Esophagus squamous epithelium (tissue), 5 donors: ENCODE measurements around the gene NARS2. TPM values are rescaled to one million over a fixed set of nuclear protein-coding genes. Genes with fewer than 3 reads are reported as not detected.

ENCODE experiments used
- DNase-seq: peaks from one replicate; lab custom pipeline; 2025; lab: John Stamatoyannopoulos, UW
- H3K27ac ChIP-seq, 4 donors: fragments of 200-600 bp; sonication (generic); one replicate each; pipeline ENCODE4 v1.5.1; 2016 to 2019; ENCODE audit warnings: mild to moderate bottlenecking in 1 of 4
- H3K27me3 ChIP-seq, 4 donors: fragments of 200-600 bp; sonication (generic); 1 replicate in 3 of 4; 2 replicates in 1 of 4; pipeline versions ENCODE4 v1.5.1 to v1.6.0; 2017 to 2021; ENCODE audit warnings: antibody characterized with exemption in 1 of 4
- H3K36me3 ChIP-seq, 3 donors: fragments of 200-600 bp; sonication (generic); one replicate each; pipeline ENCODE4 v1.5.1; 2016 to 2019
- H3K4me1 ChIP-seq, 3 donors: fragments of 200-600 bp; sonication (generic); one replicate each; pipeline ENCODE4 v1.5.1; 2017 to 2019
- H3K4me3 ChIP-seq, 4 donors: fragments of 200-600 bp; sonication (generic); 1 replicate in 3 of 4; 2 replicates in 1 of 4; pipeline ENCODE4 v1.5.1; 2016 to 2019; ENCODE audit warnings: mild to moderate bottlenecking in 2 of 4, moderate library complexity in 1 of 4
- H3K9me3 ChIP-seq, 3 donors: fragments of 200-600 bp; sonication (generic); one replicate each; pipeline ENCODE4 v1.5.1; 2016 to 2019
- CTCF ChIP-seq, 6 experiments: fragments of 450-650 bp in 4 of 6; fragments of 200-600 bp in 2 of 6; sonication (generic) in 2 of 6; IDR thresholded peaks; one replicate each; pipeline ENCODE4 v1.5.1; 2016 to 2019; ENCODE audit warnings: antibody characterized with exemption in 6 of 6, mild to moderate bottlenecking in 4 of 6, moderate library complexity in 4 of 6
- POLR2A ChIP-seq, 4 donors: fragments of 450-650 bp; IDR thresholded peaks; one replicate each; pipeline ENCODE4 v1.6.1; 2017; ENCODE audit warnings: antibody characterized with exemption in 4 of 4, mild to moderate bottlenecking in 4 of 4, moderate library complexity in 3 of 4
- WGBS, 2 donors: methylation state at CpG; one replicate each; pipeline ENCODE4 v1.1.5; 2018; 5-methylcytosine and 5-hydroxymethylcytosine counted together
- intact Hi-C: fragments of 100-400 bp; cut with DNase I; formaldehyde crosslinking; loops from one replicate; pipeline ENCODE4 v1.15.0; 2022
- total RNA-seq, 4 donors: library from RNA; depleted of rRNA; stranded (reverse); fragments of >200 nt; gene quantifications; one replicate each; pipeline ENCODE4 v1.1.0, GENCODE V29; 2016
- donor health status: DM: yes; HTN: yes; CAD: no.

NARS2 gene
- total RNA-seq, 4 donors from 2014 or later = 9.4 to 15.7 (median 13.6) TPM

GRCh38 chr11:78418584-78419211, 156.0 kb downstream of the NARS2 start:
- H3K4me1 ChIP-seq = peaks cover 11 to 58% (median 17%) of the 10 kb centered on the region in 3 donors
- no peaks in the 10 kb centered on the region for H3K27me3 ChIP-seq
- DNase-seq = no peak
- TF ChIP-seq POLR2A (IDR thresholded peaks at IDR 0.05) = no peak
- TF ChIP-seq CTCF (IDR thresholded peaks at IDR 0.05) = no peak
- H3K27ac ChIP-seq = peak overlapping the region; percentile 83 to 99 (median 92)
- 28 to 41% methylated on average over 11 of the region's 11 CpGs for WGBS, 2 donors
- no peaks in the 10 kb centered on the region for H3K9me3 ChIP-seq
- H3K36me3 ChIP-seq = no peaks in the 10 kb centered on the region
- peak overlapping the region; percentile 53 to 95 (median 84) for H3K4me3 ChIP-seq
- intact Hi-C loops = loop anchor here (10.0 kb wide), 1 partner anchor 194 kb away; no protein-coding TSS in a partner anchor

- DNase-seq = peak; percentile 19
- no peaks in the 10 kb centered on the region for H3K9me3 ChIP-seq
- WGBS, 2 donors = 1% methylated on average over 14 to 18 of the region's 68 CpGs
- peak overlapping the region; percentile 83 to 99 (median 92) for H3K27ac ChIP-seq
- no peaks in the 10 kb centered on the region for H3K27me3 ChIP-seq
- no peaks in the 10 kb centered on the region for H3K36me3 ChIP-seq
- H3K4me1 ChIP-seq = peaks cover 11 to 58% (median 17%) of the 10 kb centered on the region in 3 donors
- peak overlapping the region; percentile 53 to 95 (median 84) for H3K4me3 ChIP-seq
- intact Hi-C loops = loop anchor here (10.0 kb wide), 1 partner anchor 193 kb away; no protein-coding TSS in a partner anchor
- TF ChIP-seq POLR2A (IDR thresholded peaks at IDR 0.05) (peak in 2 of 4 donors; percentile 60 to 87), CTCF (IDR thresholded peaks at IDR 0.05) (peak in 4 of 6 experiments; percentile 18 to 46 (median 36))
These were observed 156.6 kb downstream of the NARS2 start for GRCh38 chr11:78417888-78418583.

GRCh38 chr11:78417175-78417887, 157.3 kb downstream of the NARS2 start, which contains the start of gene GAB2:
GAB2 (minus strand) TSS chr11:78417820; CDS start chr11:78417720, 100 bp downstream.
- no peaks in the 10 kb centered on the region for H3K36me3 ChIP-seq
- H3K9me3 ChIP-seq = no peaks in the 10 kb centered on the region
- peak within 1 kb of the TSS; percentile 86 to 99 (median 96) for H3K27ac ChIP-seq
- DNase-seq = no peak
- WGBS, 2 donors = 0% methylated on average over 9 of the region's 93 CpGs; no CpG with 5 or more reads in 1 of the 2 donors
- intact Hi-C loops = loop anchor here (10.0 kb wide), 1 partner anchor 193 kb away; no protein-coding TSS in a partner anchor
- TF ChIP-seq CTCF (IDR thresholded peaks at IDR 0.05) (no peak), POLR2A (IDR thresholded peaks at IDR 0.05) (peak in 1 of 4 donors; percentile 87)
- H3K4me1 ChIP-seq = peaks cover 11 to 58% (median 17%) of the 10 kb centered on the region in 3 donors
- peak within 1 kb of the TSS; percentile 53 to 95 (median 84) for H3K4me3 ChIP-seq
- H3K27me3 ChIP-seq = no peaks in the 10 kb centered on the region

- WGBS, 2 donors = 3 to 6% methylated on average over 27 to 35 of the region's 38 CpGs
- H3K36me3 ChIP-seq = no peaks in the 10 kb centered on the region
- H3K27me3 ChIP-seq = no peaks in the 10 kb centered on the region
- peak in 5 of 6 experiments; percentile 24 to 65 (median 27) for TF ChIP-seq CTCF (IDR thresholded peaks at IDR 0.05)
- peak in 2 of 4 donors; percentile 17 to 79 for TF ChIP-seq POLR2A (IDR thresholded peaks at IDR 0.05)
- peaks cover 11 to 58% (median 17%) of the 10 kb centered on the region in 3 donors for H3K4me1 ChIP-seq
- peak overlapping the region; percentile 86 to 99 (median 96) for H3K27ac ChIP-seq
- no peaks in the 10 kb centered on the region for H3K9me3 ChIP-seq
- peak; percentile 23 for DNase-seq
- intact Hi-C loops = loop anchor here (10.0 kb wide), 1 partner anchor 192 kb away; no protein-coding TSS in a partner anchor
- H3K4me3 ChIP-seq = peak overlapping the region; percentile 53 to 95 (median 84)
These were observed 158.1 kb downstream of the NARS2 start for GRCh38 chr11:78416285-78417174.
